ENCODE data around the gene TMEM31.
"Not testable (repeated sequence)": the region's sequence is repeated elsewhere in the genome, so short reads cannot be mapped to it uniquely, and the experiment has no call there.

Gene TMEM31

GRCh38 chrX:103727115-103727514, 16.4 kb downstream of the TMEM31 start:
- no peak for DNase-seq

GRCh38 chrX:103729015-103729414, 18.3 kb downstream of the TMEM31 start:
- no peak for DNase-seq

- DNase-seq = no peak
Observed at GRCh38 chrX:103730147-103730795, 19.6 kb downstream of the TMEM31 start.

- no peak for DNase-seq
Observed at GRCh38 chrX:103730796-103731493, 20.2 kb downstream of the TMEM31 start.

GRCh38 chrX:103733017-103733416, 22.3 kb downstream of the TMEM31 start:
- DNase-seq = no peak

- no peak for DNase-seq
Observed at GRCh38 chrX:103734125-103734760, 23.5 kb downstream of the TMEM31 start.

- DNase-seq = no peak
Observed at GRCh38 chrX:103737696-103738095, 27.0 kb downstream of the TMEM31 start.

- no peak for DNase-seq
Observed at GRCh38 chrX:103739421-103739820, 28.7 kb downstream of the TMEM31 start.

GRCh38 chrX:103741879-103742278, 31.2 kb downstream of the TMEM31 start:
- DNase-seq = no peak

GRCh38 chrX:103742339-103742738, 31.6 kb downstream of the TMEM31 start:
- no peak for DNase-seq

GRCh38 chrX:103747163-103747562, 36.5 kb downstream of the TMEM31 start:
- DNase-seq = no peak

- DNase-seq = no peak
Observed at GRCh38 chrX:103754401-103754800, 43.7 kb downstream of the TMEM31 start.

GRCh38 chrX:103756736-103757135, 46.0 kb downstream of the TMEM31 start:
- no peak for DNase-seq

GRCh38 chrX:103758555-103758954, 47.8 kb downstream of the TMEM31 start:
- DNase-seq = no peak

GRCh38 chrX:103763541-103763940, 52.8 kb downstream of the TMEM31 start:
- not testable (repeated sequence) for DNase-seq

Measured in effector CD4-positive, alpha-beta T cell (primary cell).